Activated B cell treated with CpG ODN at 0.5 μM for 24 hours (primary cell): ENCODE results near the gene TXNDC5. TPM values are rescaled to one million over a fixed set of nuclear protein-coding genes. Genes with fewer than 3 reads are reported as not detected.

Experiments
- ATAC-seq: fragments of 200-7000 bp; cut with Tn5 transposase; one replicate; pipeline ENCODE4 v1.10.0; 2021; ENCODE audit warnings: low read depth, mild to moderate bottlenecking, moderate library complexity
- CTCF ChIA-PET: fragments of 350-600 bp; sonication (Branson Sonifier 250); formaldehyde crosslinking; loops from one replicate; lab custom pipeline; 2021; ENCODE audit warnings: antibody characterized with exemption; lab: Charles Lee
- POLR2A ChIA-PET: fragments of 350-600 bp; sonication (Branson Sonifier 250); formaldehyde crosslinking; loops from one replicate; lab custom pipeline; 2021; ENCODE audit warnings: antibody characterized with exemption; lab: Charles Lee
- DNase-seq: peaks from one replicate; pipeline ENCODE4 v3.0.0; 2022
- H3K27ac Mint-ChIP-seq: one replicate; pipeline ENCODE4 v1.8.0; 2020; ENCODE audit warnings: mixed read lengths
- H3K27me3 Mint-ChIP-seq: one replicate; pipeline ENCODE4 v1.8.0; 2021; ENCODE audit warnings: mixed read lengths
- H3K36me3 Mint-ChIP-seq: one replicate; pipeline ENCODE4 v1.8.0; 2021; ENCODE audit warnings: low read depth, mixed read lengths
- H3K4me1 Mint-ChIP-seq: one replicate; pipeline ENCODE4 v1.8.0; 2021; ENCODE audit warnings: mixed read lengths
- H3K4me3 Mint-ChIP-seq: one replicate; pipeline ENCODE4 v1.8.0; 2020; ENCODE audit warnings: mild to moderate bottlenecking, mixed read lengths
- H3K9me3 Mint-ChIP-seq: one replicate; pipeline ENCODE4 v1.8.0; 2020; ENCODE audit warnings: mixed read lengths
- CTCF ChIP-seq: fragments of 200-600 bp; IDR thresholded peaks from one replicate; pipeline ENCODE4 v1.8.0; 2022; ENCODE audit warnings: antibody characterized with exemption, mild to moderate bottlenecking
- intact Hi-C: fragments of 100-400 bp; cut with micrococcal nuclease; formaldehyde crosslinking; loops from one replicate; pipeline ENCODE4 v1.15.1; 2024
- total RNA-seq: library from RNA; stranded (reverse); gene quantifications from 2 replicates; pipeline ENCODE4 v1.2.3, GENCODE V29; 2022

The TXNDC5 gene
- total RNA-seq, 1 donor from 2014 or later = 68.2 TPM

- no peaks in the 10 kb centered on the region for H3K36me3 Mint-ChIP-seq
- no peak overlapping the region for H3K4me3 Mint-ChIP-seq
- no peaks in the 10 kb centered on the region for H3K4me1 Mint-ChIP-seq
- ATAC-seq = no peak
- H3K27ac Mint-ChIP-seq = no peak overlapping the region
- no peaks in the 10 kb centered on the region for H3K9me3 Mint-ChIP-seq
- no peak for DNase-seq
- CTCF ChIA-PET = no interaction called here
- H3K27me3 Mint-ChIP-seq = peaks cover 1% of the 10 kb centered on the region
- intact Hi-C loops = no loop called here
- POLR2A ChIA-PET = no interaction called here
- no peak for TF ChIP-seq CTCF
Observed at GRCh38 chr6:7954477-7955200, 44.1 kb upstream of the TXNDC5 start.

- Mint-ChIP-seq H3K4me1 (no peaks in the 10 kb centered on the region), H3K9me3 (peaks cover 2% of the 10 kb centered on the region), H3K27me3 (peaks cover 1% of the 10 kb centered on the region), H3K27ac (no peak overlapping the region), H3K4me3 (no peak overlapping the region), H3K36me3 (no peaks in the 10 kb centered on the region)
- ChIA-PET CTCF (no interaction called here), POLR2A (no interaction called here)
- ATAC-seq (no peak), DNase-seq (no peak)
- intact Hi-C loops = no loop called here
- TF ChIP-seq CTCF = no peak
Observed at GRCh38 chr6:7953753-7954152, 43.2 kb upstream of the TXNDC5 start.

- Mint-ChIP-seq H3K36me3 (no peaks in the 10 kb centered on the region), H3K27ac (peak overlapping the region; percentile 25), H3K4me3 (no peak overlapping the region), H3K27me3 (no peaks in the 10 kb centered on the region), H3K9me3 (peaks cover 2% of the 10 kb centered on the region), H3K4me1 (peaks cover 27% of the 10 kb centered on the region)
- intact Hi-C loops = loop anchor here (1.0 kb wide), 1 partner anchor 23 kb away; no protein-coding TSS in a partner anchor
- no peak for TF ChIP-seq CTCF
- ChIA-PET CTCF (interaction anchor here (0.6 to 1.0 kb wide), 3 partner anchors 25 to 59 kb away, joined by 3 to 4 read pairs (median 3); no protein-coding TSS in a partner anchor), POLR2A (interaction anchor here (0.5 to 1.3 kb wide), 5 partner anchors 11 to 29 kb away, joined by 3 to 8 read pairs (median 3); no protein-coding TSS in a partner anchor)
- DNase-seq (no peak), ATAC-seq (peak; percentile 31)
Observed at GRCh38 chr6:7939864-7940228, 29.3 kb upstream of the TXNDC5 start.

- H3K36me3 Mint-ChIP-seq = no peaks in the 10 kb centered on the region
- H3K4me3 Mint-ChIP-seq = no peak overlapping the region
- intact Hi-C loops = loop anchor here (1.0 kb wide), 1 partner anchor 24 kb away; no protein-coding TSS in a partner anchor
- CTCF ChIA-PET = interaction anchor here (0.6 to 1.0 kb wide), 4 partner anchors 24 to 217 kb away, joined by 3 to 4 read pairs (median 3); no protein-coding TSS in a partner anchor
- POLR2A ChIA-PET = interaction anchor here (0.6 to 1.3 kb wide), 4 partner anchors 12 to 28 kb away, joined by 3 to 8 read pairs (median 4); no protein-coding TSS in a partner anchor
- peak overlapping the region; percentile 25 for H3K27ac Mint-ChIP-seq
- ATAC-seq (peak; percentile 76), DNase-seq (no peak)
- H3K4me1 Mint-ChIP-seq = peaks cover 32% of the 10 kb centered on the region
- H3K9me3 Mint-ChIP-seq = peaks cover 3% of the 10 kb centered on the region
- no peaks in the 10 kb centered on the region for H3K27me3 Mint-ChIP-seq
- no peak for TF ChIP-seq CTCF
Observed at GRCh38 chr6:7939184-7939863, 28.7 kb upstream of the TXNDC5 start.
